ENCODE measurements around the gene YRDC. TPM values are rescaled to one million over a fixed set of nuclear protein-coding genes. Genes with fewer than 3 reads are reported as not detected.

Gene YRDC
- total RNA-seq, 4 donors from 2014 or later, result 13.6 to 16.9 (median 15.4) TPM

DNA sequence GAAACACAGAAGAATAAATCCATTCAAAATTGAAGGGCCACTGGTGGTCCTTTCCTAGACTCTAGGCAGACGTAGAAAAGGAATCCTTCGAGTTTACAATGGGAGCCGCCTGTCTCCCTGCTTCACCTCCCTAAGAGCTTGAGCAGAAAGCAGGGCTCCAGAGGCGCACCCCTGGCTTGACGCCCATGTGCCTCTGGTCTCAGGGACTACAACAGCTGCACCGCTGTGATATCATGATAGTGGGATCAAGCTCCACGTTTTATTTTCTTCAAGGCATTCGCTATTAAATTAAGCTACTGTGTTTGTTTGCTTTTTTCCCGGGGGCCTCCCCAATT lies 821 bp downstream of the YRDC start:
- 0% methylated on average over 5 to 6 of the region's 9 CpGs for WGBS, 2 donors (ENCODE audit: low coverage in 1 of 2)
- Histone ChIP-seq H3K4me3 (peak overlapping the region; percentile 89 to 96), H3K36me3 (peaks cover 0 to 47% of the 10 kb centered on the region in 2 donors), H3K4me1 (peaks cover 7 to 47% (median 11%) of the 10 kb centered on the region in 3 donors), H3K9me3 (no peaks in the 10 kb centered on the region), H3K27me3 (no peaks in the 10 kb centered on the region), H3K27ac (peak overlapping the region; percentile 96 to 99 (median 98))
- TF ChIP-seq POLR2AphosphoS5 (IDR thresholded peaks at IDR 0.05), result no peak
- TF ChIP-seq EP300 (IDR thresholded peaks at IDR 0.05), result no peak
- TF ChIP-seq POLR2A (IDR thresholded peaks at IDR 0.05), result no peak
- TF ChIP-seq, protein P1, sequence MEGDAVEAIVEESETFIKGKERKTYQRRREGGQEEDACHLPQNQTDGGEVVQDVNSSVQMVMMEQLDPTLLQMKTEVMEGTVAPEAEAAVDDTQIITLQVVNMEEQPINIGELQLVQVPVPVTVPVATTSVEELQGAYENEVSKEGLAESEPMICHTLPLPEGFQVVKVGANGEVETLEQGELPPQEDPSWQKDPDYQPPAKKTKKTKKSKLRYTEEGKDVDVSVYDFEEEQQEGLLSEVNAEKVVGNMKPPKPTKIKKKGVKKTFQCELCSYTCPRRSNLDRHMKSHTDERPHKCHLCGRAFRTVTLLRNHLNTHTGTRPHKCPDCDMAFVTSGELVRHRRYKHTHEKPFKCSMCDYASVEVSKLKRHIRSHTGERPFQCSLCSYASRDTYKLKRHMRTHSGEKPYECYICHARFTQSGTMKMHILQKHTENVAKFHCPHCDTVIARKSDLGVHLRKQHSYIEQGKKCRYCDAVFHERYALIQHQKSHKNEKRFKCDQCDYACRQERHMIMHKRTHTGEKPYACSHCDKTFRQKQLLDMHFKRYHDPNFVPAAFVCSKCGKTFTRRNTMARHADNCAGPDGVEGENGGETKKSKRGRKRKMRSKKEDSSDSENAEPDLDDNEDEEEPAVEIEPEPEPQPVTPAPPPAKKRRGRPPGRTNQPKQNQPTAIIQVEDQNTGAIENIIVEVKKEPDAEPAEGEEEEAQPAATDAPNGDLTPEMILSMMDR (IDR thresholded peaks at IDR 0.05), result no peak
- no peak for ATAC-seq

GRCh38 chr1:37802439-37802838 lies 5.6 kb downstream of the YRDC start:
- Histone ChIP-seq H3K36me3 (peaks cover 0 to 89% of the 10 kb centered on the region in 2 donors), H3K4me1 (peaks cover 5 to 15% (median 7%) of the 10 kb centered on the region in 3 donors), H3K4me3 (no peak overlapping the region), H3K27ac (no peak overlapping the region), H3K9me3 (no peaks in the 10 kb centered on the region), H3K27me3 (no peaks in the 10 kb centered on the region)
- TF ChIP-seq EP300 (IDR thresholded peaks at IDR 0.05) (no peak), POLR2A (IDR thresholded peaks at IDR 0.05) (no peak), POLR2AphosphoS5 (IDR thresholded peaks at IDR 0.05) (no peak)
- TF ChIP-seq, protein P1 (IDR thresholded peaks at IDR 0.05), result no peak
- 80% methylated on average over 1 of the region's 1 CpG; no CpG with 5 or more reads in 1 of the 2 donors for WGBS, 2 donors (ENCODE audit: low coverage in 1 of 2)
- ATAC-seq, result no peak

DNA sequence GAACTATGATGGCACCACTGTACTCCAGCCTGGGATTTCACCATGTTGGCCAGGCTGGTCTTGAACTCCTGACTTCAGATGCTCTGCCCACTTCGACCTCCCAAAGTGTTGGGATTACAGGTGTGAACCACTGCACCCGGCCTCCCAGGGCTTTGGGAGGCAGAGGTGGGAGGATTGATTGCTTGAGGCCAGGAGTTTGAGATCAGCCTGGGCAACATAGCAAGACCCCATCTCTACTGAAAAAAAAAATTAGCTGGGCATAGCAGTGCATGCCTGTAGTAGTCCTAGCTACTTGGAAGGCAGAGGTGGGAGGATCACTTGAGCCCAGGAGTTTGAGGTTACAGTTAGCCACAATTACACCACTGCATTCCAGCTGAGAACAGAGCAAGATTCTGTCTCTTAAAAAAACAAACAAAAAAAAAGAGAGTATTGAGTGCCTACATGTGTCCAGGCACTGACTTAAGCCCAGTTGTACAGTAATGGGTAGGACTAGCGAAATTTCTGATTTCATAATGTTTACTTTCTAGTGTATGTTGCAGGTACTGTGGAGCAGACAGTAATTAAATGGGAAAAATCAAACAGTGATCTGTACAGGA lies 10.2 kb downstream of the YRDC start:
- TF ChIP-seq POLR2A (IDR thresholded peaks at IDR 0.05) (no peak), EP300 (IDR thresholded peaks at IDR 0.05) (no peak), POLR2AphosphoS5 (IDR thresholded peaks at IDR 0.05) (no peak)
- TF ChIP-seq, protein P1 (IDR thresholded peaks at IDR 0.05), result no peak
- ATAC-seq, result no peak
- no peak overlapping the region for H3K4me3 ChIP-seq
- no peak overlapping the region for H3K27ac ChIP-seq
- WGBS, 2 donors (ENCODE audit: low coverage in 1 of 2), result 40 to 80% methylated on average over 1 to 2 of the region's 3 CpGs
- peaks cover 0 to 27% (median 16%) of the 10 kb centered on the region in 3 donors for H3K4me1 ChIP-seq
- peaks cover 4% of the 10 kb centered on the region for H3K27me3 ChIP-seq
- H3K36me3 ChIP-seq, result peaks cover 0 to 54% of the 10 kb centered on the region in 2 donors
- H3K9me3 ChIP-seq, result no peaks in the 10 kb centered on the region

- TF ChIP-seq POLR2A (IDR thresholded peaks at IDR 0.05) (no peak), EP300 (IDR thresholded peaks at IDR 0.05) (no peak), POLR2AphosphoS5 (IDR thresholded peaks at IDR 0.05) (no peak)
- TF ChIP-seq, protein P1 (IDR thresholded peaks at IDR 0.05), result no peak
- 20 to 51% methylated on average over 1 to 3 of the region's 22 CpGs for WGBS, 2 donors (ENCODE audit: low coverage in 1 of 2)
- no peak overlapping the region for H3K4me3 ChIP-seq
Measured at GRCh38 chr1:37795340-37796125, 12.5 kb downstream of the YRDC start.

More at GRCh38 chr1:37795340-37796125, 12.5 kb downstream of the YRDC start:
- Histone ChIP-seq H3K36me3 (peaks cover 0 to 31% of the 10 kb centered on the region in 2 donors), H3K9me3 (no peaks in the 10 kb centered on the region), H3K27me3 (peaks cover 4% of the 10 kb centered on the region), H3K27ac (no peak overlapping the region), H3K4me1 (peaks cover 0 to 28% (median 16%) of the 10 kb centered on the region in 3 donors)
- ATAC-seq, result peak; percentile 45

Data from gastroesophageal sphincter (tissue), 4 donors.